Stomach (tissue), 9 donors: ENCODE data around the gene PKP1. TPM values are rescaled to one million over a fixed set of nuclear protein-coding genes. Genes with fewer than 3 reads are reported as not detected.

ENCODE experiments used
- DNase-seq, 2 donors: peaks; one replicate each; pipeline versions ENCODE4 v3.0.0 to v3.0.0-alpha.2; 2013 to 2019
- H3K27ac ChIP-seq, 5 donors: fragments of 200-600 bp in 4 of 5; sonication (generic) in 4 of 5; one replicate each; pipeline ENCODE4 v1.5.1; 2013 to 2019; ENCODE audit warnings: mild to moderate bottlenecking in 1 of 5, moderate library complexity in 1 of 5
- H3K27me3 ChIP-seq, 3 donors: fragments of 200-600 bp; sonication (generic); one replicate each; pipeline ENCODE4 v1.5.1; 2017 to 2019; ENCODE audit warnings: mixed run types in 1 of 3
- H3K36me3 ChIP-seq, 4 donors: fragments of 200-600 bp; sonication (generic); 1 replicate in 3 of 4; 2 replicates in 1 of 4; pipeline ENCODE4 v1.5.1; 2016 to 2019
- H3K4me1 ChIP-seq, 4 donors: fragments of 200-600 bp; sonication (generic); one replicate each; pipeline ENCODE4 v1.5.1; 2016 to 2019
- H3K4me3 ChIP-seq, 4 donors: fragments of 200-600 bp; sonication (generic) in 3 of 4; one replicate each; pipeline ENCODE4 v1.5.1; 2016 to 2019; ENCODE audit warnings: mild to moderate bottlenecking in 1 of 4
- H3K9me3 ChIP-seq, 4 donors: fragments of 200-600 bp; sonication (generic); one replicate each; pipeline ENCODE4 v1.5.1; 2016 to 2019
- EP300 ChIP-seq: sonication (generic); formaldehyde crosslinking; IDR thresholded peaks from one replicate; pipeline ENCODE4 v1.6.1; 2017; ENCODE audit warnings: antibody characterized with exemption
- POLR2A ChIP-seq, 4 donors: fragments of 450-650 bp; IDR thresholded peaks; one replicate each; pipeline ENCODE4 v1.6.1; 2016; ENCODE audit warnings: antibody characterized with exemption in 4 of 4, control low read depth in 2 of 4, mild to moderate bottlenecking in 1 of 4, moderate library complexity in 1 of 4
- POLR2AphosphoS5 ChIP-seq, 3 donors: sonication (generic); formaldehyde crosslinking; IDR thresholded peaks; one replicate each; pipeline ENCODE4 v1.6.1; 2016; ENCODE audit warnings: antibody characterized with exemption in 3 of 3
- WGBS, 5 donors: extraction: QIAGEN DNeasy Blood & Tissue Kit in 3 of 5; methylation state at CpG; one replicate each; pipeline versions ENCODE4 v1.1.5 to v1.1.7; 2013 to 2018; 5-methylcytosine and 5-hydroxymethylcytosine counted together
- intact Hi-C: fragments of 100-400 bp; cut with DNase I; formaldehyde crosslinking; loops from one replicate; pipeline ENCODE4 v1.15.1; 2023; ENCODE audit warnings: low total_unique reads
- polyA plus RNA-seq, 3 donors: library from polyadenylated mRNA; stranded (reverse); fragments of 200-250 nt; gene quantifications; one replicate each; pipeline ENCODE4 v1.2.3, GENCODE V29; 2013
- total RNA-seq, 5 donors: library from RNA; depleted of rRNA; stranded (reverse); fragments of >200 nt; gene quantifications; one replicate each; pipeline versions ENCODE4 v1.1.0 to v1.2.3, GENCODE V29; 2014 to 2016
- TF ChIP-seq, protein P1 (sequence below), 7 experiments: fragments of 450-650 bp in 4 of 7; fragments of 200-600 bp in 3 of 7; sonication (generic) in 3 of 7; IDR thresholded peaks; one replicate each; pipeline ENCODE4 v1.5.1; 2016 to 2019; ENCODE audit warnings: antibody characterized with exemption in 7 of 7, control low read depth in 2 of 7, mild to moderate bottlenecking in 1 of 7
- donor health status: healthy with polysubstance abuse.
- donor health status: Bipolar disorder and iron deficiency.
- donor health status: healthy.

The PKP1 gene
- total and polyA plus RNA-seq, 8 donors, result under 0.01 to 42.2 (median 0.40) TPM; not detected in 2

DNA sequence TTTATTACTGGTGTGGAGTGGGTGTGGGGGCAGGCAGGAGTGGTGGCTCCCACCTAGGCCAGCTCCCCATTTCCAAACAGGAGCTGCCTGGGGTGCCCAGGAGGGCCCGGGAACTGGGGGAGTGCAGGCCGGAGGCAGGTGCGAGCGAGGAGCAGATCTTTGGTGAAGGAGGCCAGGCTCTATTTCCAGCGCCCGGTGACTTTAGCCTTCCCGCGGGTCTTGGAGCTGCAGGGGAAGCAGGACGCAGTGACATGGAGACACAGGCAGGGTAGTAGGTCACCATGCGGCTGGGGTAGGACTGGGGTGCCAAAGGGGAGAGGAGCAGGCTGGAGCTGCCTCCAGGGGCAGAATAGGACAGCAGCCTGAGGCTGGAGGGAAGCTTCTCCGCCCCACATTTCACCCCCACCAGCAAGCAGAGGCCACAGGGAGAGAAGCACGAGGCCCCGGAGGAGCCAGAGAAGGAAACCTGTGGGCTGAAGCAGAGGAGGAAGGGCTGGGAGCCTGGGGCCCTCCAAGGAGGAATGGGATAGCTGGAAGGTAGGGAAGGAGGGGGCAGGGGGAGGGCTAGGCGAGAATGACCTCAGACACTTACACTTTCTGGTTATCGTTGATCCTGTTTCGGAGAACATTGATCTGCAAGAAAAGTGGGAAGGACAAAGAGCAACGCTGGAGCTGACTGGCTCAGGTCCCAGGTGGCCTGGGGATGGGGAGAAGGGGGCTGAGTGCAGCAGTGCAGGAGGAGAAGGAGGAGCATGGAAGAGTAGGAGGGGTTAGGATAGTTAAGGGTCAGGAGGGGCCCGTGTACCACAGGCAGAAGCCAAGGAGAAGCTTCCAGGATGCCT is 75.9 kb downstream of the PKP1 start:
- H3K9me3 ChIP-seq, result no peaks in the 10 kb centered on the region
- DNase-seq, result no peak
- intact Hi-C loops, result no loop called here
- H3K4me3 ChIP-seq, result no peak overlapping the region
- H3K4me1 ChIP-seq, result no peaks in the 10 kb centered on the region
- 71 to 79% (median 77%) methylated on average over 16 to 18 of the region's 18 CpGs for WGBS, 5 donors
- H3K27me3 ChIP-seq, result peaks cover 0 to 49% (median 0%) of the 10 kb centered on the region in 3 donors
- no peaks in the 10 kb centered on the region for H3K36me3 ChIP-seq
- no peak overlapping the region for H3K27ac ChIP-seq
- TF ChIP-seq, protein P1, sequence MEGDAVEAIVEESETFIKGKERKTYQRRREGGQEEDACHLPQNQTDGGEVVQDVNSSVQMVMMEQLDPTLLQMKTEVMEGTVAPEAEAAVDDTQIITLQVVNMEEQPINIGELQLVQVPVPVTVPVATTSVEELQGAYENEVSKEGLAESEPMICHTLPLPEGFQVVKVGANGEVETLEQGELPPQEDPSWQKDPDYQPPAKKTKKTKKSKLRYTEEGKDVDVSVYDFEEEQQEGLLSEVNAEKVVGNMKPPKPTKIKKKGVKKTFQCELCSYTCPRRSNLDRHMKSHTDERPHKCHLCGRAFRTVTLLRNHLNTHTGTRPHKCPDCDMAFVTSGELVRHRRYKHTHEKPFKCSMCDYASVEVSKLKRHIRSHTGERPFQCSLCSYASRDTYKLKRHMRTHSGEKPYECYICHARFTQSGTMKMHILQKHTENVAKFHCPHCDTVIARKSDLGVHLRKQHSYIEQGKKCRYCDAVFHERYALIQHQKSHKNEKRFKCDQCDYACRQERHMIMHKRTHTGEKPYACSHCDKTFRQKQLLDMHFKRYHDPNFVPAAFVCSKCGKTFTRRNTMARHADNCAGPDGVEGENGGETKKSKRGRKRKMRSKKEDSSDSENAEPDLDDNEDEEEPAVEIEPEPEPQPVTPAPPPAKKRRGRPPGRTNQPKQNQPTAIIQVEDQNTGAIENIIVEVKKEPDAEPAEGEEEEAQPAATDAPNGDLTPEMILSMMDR (IDR thresholded peaks at IDR 0.05), result no peak
- TF ChIP-seq POLR2AphosphoS5 (IDR thresholded peaks at IDR 0.05) (no peak), EP300 (no peak), POLR2A (IDR thresholded peaks at IDR 0.05) (no peak)

DNA sequence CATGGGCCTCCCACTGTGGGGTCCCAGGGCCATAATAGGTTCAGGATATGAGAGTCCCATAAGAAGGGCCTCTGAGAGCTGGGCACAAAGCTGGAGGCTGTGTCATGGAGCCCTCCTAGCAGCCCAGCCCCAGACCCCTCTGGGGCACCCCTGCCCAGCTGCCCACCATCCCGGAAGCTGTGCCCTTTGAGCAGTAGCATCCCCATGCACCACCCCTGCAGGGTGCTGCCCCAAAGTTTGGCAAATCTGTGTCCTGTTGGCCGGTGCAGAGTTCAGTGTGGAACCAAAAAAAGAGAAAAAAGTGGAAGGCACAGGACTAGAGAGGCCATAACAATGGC is 76.5 kb downstream of the PKP1 start:
- no peak overlapping the region for H3K4me3 ChIP-seq
- DNase-seq, result no peak
- no peaks in the 10 kb centered on the region for H3K36me3 ChIP-seq
- H3K27ac ChIP-seq, result no peak overlapping the region
- no peaks in the 10 kb centered on the region for H3K9me3 ChIP-seq
- TF ChIP-seq, protein P1 (IDR thresholded peaks at IDR 0.05), result no peak
- TF ChIP-seq EP300, result no peak
- no peak for TF ChIP-seq POLR2AphosphoS5 (IDR thresholded peaks at IDR 0.05)
- no peak for TF ChIP-seq POLR2A (IDR thresholded peaks at IDR 0.05)
- H3K27me3 ChIP-seq, result peaks cover 0 to 43% (median 0%) of the 10 kb centered on the region in 3 donors
- WGBS, 5 donors, result 82 to 92% (median 83%) methylated on average over 1 to 2 of the region's 2 CpGs
- no peaks in the 10 kb centered on the region for H3K4me1 ChIP-seq
- intact Hi-C loops, result loop anchor here (5.0 kb wide), 1 partner anchor 108 kb away; no protein-coding TSS in a partner anchor

DNA sequence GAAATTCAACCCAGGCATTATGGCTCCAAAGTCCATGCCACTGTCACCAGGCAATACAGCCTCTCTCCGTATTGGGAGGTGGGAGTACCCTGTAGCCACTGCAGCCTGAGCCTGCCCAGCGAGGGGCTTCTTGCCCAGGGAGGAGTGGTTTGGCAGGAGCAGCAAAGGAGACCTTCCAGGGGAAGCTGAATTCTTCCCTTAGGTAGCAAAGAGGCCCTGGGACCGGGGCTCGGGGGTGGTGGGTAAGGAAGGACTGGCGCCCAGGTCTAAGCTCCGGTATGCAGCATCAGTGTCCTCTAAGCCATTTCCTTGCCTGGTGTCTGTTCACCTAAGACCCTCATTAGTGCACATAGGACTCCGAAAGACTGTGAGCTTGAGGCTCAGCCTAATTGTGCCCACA is 77.2 kb downstream of the PKP1 start:
- H3K36me3 ChIP-seq, result no peaks in the 10 kb centered on the region
- intact Hi-C loops, result loop anchor here (5.0 kb wide), 1 partner anchor 108 kb away; no protein-coding TSS in a partner anchor
- 65 to 89% (median 87%) methylated on average over 3 to 7 of the region's 7 CpGs for whole genome bisulfite sequencing, 5 donors
- peaks cover 0 to 39% (median 0%) of the 10 kb centered on the region in 3 donors for H3K27me3 ChIP-seq
- no peak overlapping the region for H3K4me3 ChIP-seq
- no peaks in the 10 kb centered on the region for H3K4me1 ChIP-seq
- H3K27ac ChIP-seq, result no peak overlapping the region
- TF ChIP-seq EP300 (no peak), POLR2AphosphoS5 (IDR thresholded peaks at IDR 0.05) (no peak), POLR2A (IDR thresholded peaks at IDR 0.05) (no peak)
- TF ChIP-seq, protein P1 (IDR thresholded peaks at IDR 0.05), result no peak
- no peaks in the 10 kb centered on the region for H3K9me3 ChIP-seq
- no peak for DNase-seq

DNA sequence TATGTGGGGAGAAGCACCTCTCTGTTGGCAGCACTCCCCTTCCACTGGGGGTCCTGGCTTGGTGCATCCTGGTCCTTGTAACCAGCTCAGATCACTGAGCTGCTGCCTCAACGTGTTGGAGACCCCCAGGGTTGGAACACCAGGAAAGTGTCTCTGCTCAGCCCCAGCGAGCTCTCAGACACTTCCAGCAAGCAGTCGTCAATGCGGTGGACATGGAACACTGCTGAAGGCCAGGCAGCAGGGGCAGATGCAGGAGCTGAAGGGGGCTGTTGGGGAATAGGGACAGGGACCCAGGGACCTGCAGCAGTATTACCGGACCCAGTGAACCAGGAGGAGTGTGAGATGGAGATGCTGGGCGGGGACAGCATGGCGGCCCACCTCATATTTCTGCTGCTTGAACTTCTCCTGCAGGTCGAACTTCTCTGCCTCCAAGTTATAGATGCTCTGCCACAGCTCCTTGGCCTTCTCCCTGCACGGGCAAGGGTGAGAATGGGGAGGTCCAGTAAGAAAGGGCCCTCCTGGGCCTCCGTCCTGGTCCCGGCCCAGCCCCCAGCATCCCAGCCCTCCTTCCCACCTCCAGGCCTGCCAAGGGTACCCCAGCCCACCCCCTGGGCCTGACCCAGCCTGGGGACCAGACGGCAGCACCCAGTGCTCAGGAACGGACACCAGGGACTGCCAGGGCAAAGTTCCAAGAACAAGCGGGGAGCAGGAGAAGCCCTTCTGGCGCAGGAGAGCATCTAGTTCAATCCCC is 77.8 kb downstream of the PKP1 start:
- Histone ChIP-seq H3K9me3 (no peaks in the 10 kb centered on the region), H3K27me3 (peaks cover 0 to 39% (median 0%) of the 10 kb centered on the region in 3 donors), H3K4me1 (no peaks in the 10 kb centered on the region), H3K27ac (no peak overlapping the region), H3K36me3 (no peaks in the 10 kb centered on the region), H3K4me3 (no peak overlapping the region)
- intact Hi-C loops, result loop anchor here (5.0 kb wide), 1 partner anchor 109 kb away; no protein-coding TSS in a partner anchor
- WGBS, 5 donors, result 76 to 83% (median 81%) methylated on average over 11 to 15 of the region's 15 CpGs
- no peak for DNase-seq
- TF ChIP-seq, protein P1 (IDR thresholded peaks at IDR 0.05), result no peak
- TF ChIP-seq POLR2AphosphoS5 (IDR thresholded peaks at IDR 0.05), result no peak
- no peak for TF ChIP-seq POLR2A (IDR thresholded peaks at IDR 0.05)
- TF ChIP-seq EP300, result no peak
